AG10803 (cell line): ENCODE results near the gene ABCC11.

Experiments used
- DNase-seq: peaks from one replicate; pipeline ENCODE4 v3.0.0; 2010; ENCODE audit warnings: low read depth
- H3K4me3 ChIP-seq: 2 replicates; pipeline ENCODE4 v1.5.1; 2011; ENCODE audit warnings: mild to moderate bottlenecking, low read length, control low read depth
- CTCF ChIP-seq: conservative IDR thresholded peaks from 2 replicates; pipeline ENCODE4 v1.5.1; 2011; ENCODE audit warnings: mild to moderate bottlenecking, low read length, control low read depth, inconsistent platforms

Gene ABCC11

GRCh38 chr16:48153774-48154173 is 93.6 kb downstream of the ABCC11 start:
- TF ChIP-seq CTCF, result no peak
- DNase-seq, result no peak
- no peak overlapping the region for H3K4me3 ChIP-seq

- H3K4me3 ChIP-seq, result no peak overlapping the region
- no peak for TF ChIP-seq CTCF
- DNase-seq, result no peak
These were observed 95.1 kb downstream of the ABCC11 start for GRCh38 chr16:48152226-48152625.

GRCh38 chr16:48150707-48151106 is 96.6 kb downstream of the ABCC11 start:
- no peak overlapping the region for H3K4me3 ChIP-seq
- no peak for TF ChIP-seq CTCF
- no peak for DNase-seq

GRCh38 chr16:48146710-48147109 is 100.6 kb downstream of the ABCC11 start:
- H3K4me3 ChIP-seq, result no peak overlapping the region
- TF ChIP-seq CTCF, result no peak
- DNase-seq, result no peak

GRCh38 chr16:48146131-48146530 is 101.2 kb downstream of the ABCC11 start:
- DNase-seq, result no peak
- no peak overlapping the region for H3K4me3 ChIP-seq
- no peak for TF ChIP-seq CTCF

GRCh38 chr16:48143812-48144368 is 103.4 kb downstream of the ABCC11 start:
- H3K4me3 ChIP-seq, result no peak overlapping the region
- no peak for DNase-seq
- no peak for TF ChIP-seq CTCF

- no peak for DNase-seq
- TF ChIP-seq CTCF, result no peak
- H3K4me3 ChIP-seq, result no peak overlapping the region
These were observed 106.5 kb downstream of the ABCC11 start for GRCh38 chr16:48140821-48141220.
